OCI-LY1 (cell line): ENCODE measurements around the gene ZNF22.

Experiments
- CTCF ChIP-seq: fragments of 200-600 bp; sonication (generic), shearing (Covaris generic); IDR thresholded peaks from 2 replicates; pipeline ENCODE4 v1.5.1; 2017; ENCODE audit warnings: mild to moderate bottlenecking, antibody characterized with exemption, low read length, moderate library complexity, mixed read lengths
- EZH2 ChIP-seq: fragments of 200-600 bp; sonication (generic), shearing (Covaris generic); IDR thresholded peaks from 2 replicates; pipeline ENCODE4 v1.8.0; 2017; ENCODE audit warnings: borderline replicate concordance, mixed run types, mild to moderate bottlenecking, antibody characterized with exemption, low read length, moderate library complexity, mixed read lengths

GRCh38 chr10:44956226-44956625 is 44.5 kb upstream of the ZNF22 start:
- TF ChIP-seq CTCF = no peak
- no peak for TF ChIP-seq EZH2
